H4 (cell line): ENCODE measurements around the gene BMAL1. TPM values are rescaled to one million over a fixed set of nuclear protein-coding genes. Genes with fewer than 3 reads are reported as not detected.

Experiments
- DNase-seq: peaks from one replicate; pipeline ENCODE4 v3.0.0-alpha.2; 2015; ENCODE audit warnings: low spot score
- total RNA-seq: library from RNA; depleted of rRNA; stranded (reverse); fragments of >200 nt; shearing (Covaris generic); gene quantifications from 2 replicates; pipeline ENCODE4 v1.2.3, GENCODE V29; 2014

BMAL1 gene
- total RNA-seq, 1 experiment from 2014 or later: 12.1 TPM

DNA sequence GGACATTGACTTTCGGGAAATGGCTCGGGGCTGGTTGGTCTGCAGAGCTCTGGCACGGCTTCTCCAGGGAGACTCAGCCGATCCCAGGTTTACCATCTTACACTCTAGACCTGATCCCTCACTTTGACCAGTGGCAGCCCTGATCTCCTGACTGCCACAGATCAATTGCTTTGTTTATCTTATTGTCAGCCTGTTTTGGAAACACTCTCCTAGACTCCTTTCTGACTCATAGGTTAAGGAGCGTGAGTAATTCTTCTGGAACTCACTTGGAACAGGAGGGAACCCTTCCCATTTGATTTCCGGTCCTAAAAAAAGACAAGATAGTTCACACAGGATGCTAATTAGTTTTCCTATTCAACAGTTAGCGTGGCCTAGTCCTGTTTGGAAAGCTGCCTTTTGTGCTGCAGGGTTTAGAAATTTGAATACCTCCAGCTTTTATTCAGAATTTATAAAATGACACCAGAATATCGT, 16.0 kb upstream of the BMAL1 start:
- DNase-seq: peak; percentile 84

DNA sequence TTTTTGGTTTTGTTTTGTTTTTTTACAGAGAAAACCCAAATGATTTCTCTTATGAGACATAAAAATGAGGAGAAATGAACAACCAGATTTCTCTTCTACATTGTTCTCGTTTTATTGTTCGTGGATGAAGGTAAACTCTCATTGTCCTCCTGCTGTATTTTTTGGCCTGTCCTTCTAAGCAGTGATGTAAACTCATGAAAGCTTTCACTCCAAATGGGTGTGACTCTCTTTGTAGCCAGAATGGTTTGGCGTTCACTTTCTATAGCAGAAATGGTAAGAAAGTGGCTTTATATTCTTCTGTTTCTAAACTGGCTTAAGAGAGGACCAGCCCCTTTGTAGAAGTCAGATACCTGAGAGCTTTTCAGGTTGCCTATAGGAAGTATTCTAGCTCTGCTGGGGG, 15.5 kb upstream of the BMAL1 start:
- no peak for DNase-seq

DNA sequence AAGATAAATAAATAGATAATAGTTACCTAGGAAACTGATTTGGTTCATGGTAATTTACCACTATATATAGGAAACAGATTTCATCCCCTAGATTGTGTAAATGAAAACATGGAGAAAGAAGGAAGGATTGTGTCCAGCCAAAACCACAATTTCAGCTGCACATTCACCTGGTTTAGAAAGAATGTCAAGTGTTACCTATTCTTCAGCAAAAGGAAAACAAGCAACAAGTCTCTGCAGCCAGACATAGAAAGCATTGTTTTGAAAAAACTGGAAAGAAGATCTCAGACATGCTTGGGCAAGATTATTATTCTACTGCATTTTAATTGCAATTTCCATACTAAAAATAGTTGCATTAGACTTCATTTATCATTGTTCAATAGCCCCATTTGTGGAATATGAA, 8.8 kb upstream of the BMAL1 start:
- DNase-seq: no peak

DNA sequence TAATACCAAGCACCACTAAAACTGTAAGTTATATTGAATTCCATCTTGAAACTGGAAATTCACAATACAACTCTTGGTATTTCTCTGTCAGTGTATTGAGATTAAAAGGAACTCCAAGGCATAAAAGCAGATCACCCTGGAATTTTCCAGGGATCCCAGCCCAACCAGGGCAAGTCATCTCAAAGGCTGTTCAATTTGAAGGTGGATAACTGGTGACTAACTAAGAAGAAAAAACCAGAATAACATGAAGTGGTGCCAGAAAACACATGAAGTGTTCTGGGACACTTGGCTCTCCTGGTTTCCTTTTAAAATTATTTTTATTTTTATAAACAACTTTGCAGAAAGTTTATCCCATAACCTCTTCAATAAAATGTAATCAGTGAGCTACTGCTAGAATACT, 7.8 kb upstream of the BMAL1 start:
- DNase-seq: no peak

DNA sequence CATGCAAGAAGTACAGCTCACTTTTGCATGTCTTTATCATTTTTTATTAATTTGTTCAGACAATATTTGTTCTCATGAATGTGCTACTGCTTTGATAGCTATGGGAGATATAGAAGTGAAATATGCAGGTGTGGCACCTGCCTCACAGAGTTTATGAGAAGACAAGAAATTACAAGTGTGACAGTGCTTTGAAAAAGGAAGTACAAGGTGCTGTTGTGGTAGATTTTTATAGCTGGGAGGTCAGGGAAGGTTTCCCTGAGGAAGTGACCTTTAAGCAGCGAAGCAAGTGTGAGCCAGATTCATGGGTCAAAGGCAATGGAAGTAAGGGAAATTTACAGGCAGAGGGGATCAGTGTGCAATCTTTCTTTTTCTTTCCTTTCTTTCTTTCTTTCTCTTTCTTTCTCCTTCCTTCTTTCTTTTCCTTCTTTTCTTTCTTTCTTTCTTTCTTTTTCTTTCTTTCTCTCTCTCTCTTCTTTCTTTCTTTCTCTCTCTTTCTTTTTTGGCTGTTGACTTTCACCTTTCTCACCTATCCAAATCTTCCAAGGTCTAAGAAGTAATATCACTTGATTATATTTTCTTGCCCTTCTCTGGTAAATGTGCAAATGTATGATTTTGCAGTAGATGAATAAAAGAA, 6.4 kb upstream of the BMAL1 start:
- no peak for DNase-seq

DNA sequence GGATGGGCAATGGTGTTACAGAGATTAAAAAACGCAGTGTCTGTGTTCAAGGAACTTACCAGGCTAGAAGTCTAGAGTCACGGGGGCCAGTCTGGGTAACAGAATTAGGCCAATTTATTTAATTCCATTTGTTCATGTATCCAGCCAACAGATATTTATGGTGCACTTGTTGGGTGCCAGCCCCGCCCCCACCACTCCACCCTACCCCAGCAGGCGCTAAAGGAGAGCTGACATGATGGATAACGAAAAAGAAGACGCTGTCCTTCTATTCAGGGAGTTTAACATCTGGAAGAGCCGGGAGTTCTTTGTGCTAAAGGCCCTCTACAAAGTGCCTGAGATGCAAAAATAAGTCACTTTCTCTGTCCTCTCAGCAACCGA, 1.1 kb upstream of the BMAL1 start:
- DNase-seq: no peak

DNA sequence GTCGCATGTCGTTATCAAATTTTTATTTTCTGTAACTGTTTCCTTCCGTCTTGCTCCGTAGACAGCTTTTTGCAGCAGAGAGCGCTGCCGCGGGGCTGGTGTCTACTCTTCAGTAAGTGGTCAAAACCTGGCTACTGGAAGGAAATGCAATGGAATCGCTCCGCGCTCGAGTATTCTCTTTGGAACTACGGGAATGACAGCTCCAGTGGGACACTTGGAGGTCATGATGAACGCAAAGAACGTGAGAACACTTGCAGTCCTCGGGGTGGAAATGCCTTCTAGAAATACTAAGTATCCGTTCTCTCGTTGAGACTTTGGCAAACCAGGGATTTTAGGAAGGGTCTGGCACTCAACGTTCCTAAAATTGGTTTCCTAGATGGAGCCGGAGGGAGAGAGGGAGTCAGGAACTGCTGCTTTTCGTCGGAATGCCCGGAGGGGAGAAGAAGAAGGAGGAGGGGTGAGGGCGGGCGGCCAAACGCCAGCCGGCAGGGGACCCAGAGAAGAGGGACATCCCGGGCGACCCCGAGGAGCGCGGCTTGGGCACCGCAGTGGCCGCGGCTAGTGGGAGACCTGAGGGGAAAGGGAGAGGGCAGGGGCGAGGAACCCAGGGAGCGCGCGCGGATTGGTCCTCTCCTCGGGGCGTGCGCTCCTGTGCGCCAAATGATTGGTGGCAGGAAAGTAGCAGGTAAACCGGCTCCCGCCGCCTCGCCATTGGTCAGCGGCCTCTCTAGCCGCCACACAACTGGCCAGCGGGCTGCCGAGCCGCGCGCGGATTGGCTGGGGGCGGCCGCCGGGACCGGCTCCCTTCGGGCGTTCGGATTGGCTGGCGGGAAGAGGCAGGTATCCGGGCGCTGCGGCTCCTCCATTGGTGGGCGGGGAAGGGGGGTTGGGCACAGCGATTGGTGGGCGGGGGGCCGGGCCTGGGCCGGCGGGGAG, 490 bp upstream of the BMAL1 start:
- DNase-seq: peak; percentile 97

DNA sequence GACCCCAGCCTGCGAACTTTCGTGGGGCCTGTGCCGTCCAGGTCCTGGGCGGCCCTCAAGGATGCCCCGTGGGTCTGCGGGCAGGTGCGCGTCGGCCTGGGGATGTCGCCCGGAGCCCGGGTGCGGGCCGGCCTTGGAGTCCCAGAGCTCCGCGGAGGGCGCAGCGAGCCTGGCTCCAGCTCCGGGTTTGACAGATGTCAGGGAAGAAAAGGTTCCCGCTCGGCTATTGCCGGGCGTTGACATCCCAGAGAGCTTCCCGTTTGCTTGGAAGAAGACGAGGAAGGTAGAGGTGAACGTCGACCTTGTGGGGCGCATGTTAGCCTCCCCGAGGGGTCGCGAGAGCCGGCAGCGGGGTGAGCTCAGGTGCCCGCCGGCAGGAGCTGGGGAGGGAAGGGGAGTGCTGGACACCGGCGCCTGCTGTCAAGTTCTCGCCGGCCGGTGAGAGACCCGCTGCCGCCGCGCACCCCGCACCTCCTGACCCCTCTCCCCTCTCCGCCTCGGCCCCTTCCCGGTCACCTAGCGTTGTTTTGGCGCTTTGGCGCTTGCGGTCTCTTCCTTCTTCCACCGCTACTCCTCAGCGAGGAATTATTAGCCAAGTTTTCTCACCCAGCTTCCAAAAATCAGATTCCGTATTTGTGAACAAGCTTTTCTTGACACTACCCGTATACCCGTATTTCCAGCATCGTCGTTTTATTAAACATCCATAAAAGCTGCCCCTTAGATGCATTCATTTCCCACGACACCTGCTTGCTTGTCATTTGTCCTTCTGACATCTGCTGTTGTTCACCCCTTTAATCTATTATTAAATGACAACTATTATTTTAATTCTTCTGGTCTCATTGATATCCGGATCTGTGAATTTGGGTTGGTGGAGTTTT, 1.3 kb downstream of the BMAL1 start:
- no peak for DNase-seq

DNA sequence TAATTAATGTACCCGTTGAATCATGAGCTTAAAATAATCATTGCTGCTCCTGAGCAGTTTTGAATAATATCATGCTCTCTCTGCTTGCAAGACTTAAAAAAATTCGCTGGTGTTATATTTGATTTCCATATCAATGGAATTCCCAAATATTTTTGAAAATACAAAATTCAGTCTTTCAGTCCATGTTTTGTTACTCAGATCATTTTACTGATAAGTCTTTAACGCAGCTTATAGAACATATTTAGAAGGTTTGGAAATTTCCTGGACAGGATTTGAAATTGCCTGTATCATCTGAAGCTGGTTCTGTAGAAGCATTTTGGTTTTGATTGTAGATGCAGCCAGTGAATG, 1.9 kb downstream of the BMAL1 start:
- no peak for DNase-seq

DNA sequence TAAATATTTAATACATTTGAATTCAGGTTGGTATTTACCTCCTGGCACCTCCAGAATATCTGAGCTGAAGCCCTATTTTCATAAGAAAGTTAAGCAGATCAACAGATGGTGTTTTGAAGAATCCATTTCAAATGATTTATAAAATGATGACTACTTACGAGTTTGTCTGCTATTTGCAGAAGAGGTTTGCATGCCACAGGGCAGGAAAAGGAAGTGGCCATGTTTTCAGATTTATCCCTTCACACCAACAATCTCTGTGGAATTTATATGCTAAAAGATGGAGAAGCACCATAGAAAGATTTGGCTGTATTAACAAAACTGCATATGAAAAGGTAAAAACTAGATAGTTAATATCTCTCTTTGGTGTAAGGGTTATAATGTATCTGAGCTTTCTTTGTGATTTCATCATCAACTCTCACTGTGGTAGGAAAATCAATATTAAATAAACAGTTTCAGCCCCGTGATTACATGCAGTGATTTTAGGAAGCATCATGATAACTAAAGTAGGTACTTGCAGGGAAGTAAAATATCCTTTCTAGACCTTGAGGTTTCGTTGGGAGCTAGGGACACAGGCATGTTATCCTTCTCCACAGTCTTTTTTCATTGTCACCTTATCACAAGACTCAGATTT, 2.6 kb downstream of the BMAL1 start:
- no peak for DNase-seq

DNA sequence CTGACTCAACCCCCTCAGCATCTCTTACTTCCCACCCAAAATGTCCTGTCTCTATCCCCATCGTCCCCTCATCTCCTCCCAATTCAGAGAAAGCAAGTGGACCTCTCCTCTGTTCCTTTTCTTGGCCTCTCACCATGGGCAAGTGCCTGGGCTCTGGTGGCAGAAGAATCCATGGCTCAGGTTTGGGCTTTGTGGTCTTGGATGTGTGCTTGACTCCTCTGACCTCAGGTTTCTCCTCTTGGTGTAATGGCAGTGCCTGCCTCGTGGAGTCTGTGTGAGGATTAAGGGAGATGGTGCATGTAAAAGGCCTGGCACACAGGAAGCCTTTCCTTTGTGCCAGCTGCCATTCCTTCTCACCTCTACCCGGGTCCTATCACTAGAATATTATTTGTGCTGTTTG, 3.2 kb downstream of the BMAL1 start:
- no peak for DNase-seq

DNA sequence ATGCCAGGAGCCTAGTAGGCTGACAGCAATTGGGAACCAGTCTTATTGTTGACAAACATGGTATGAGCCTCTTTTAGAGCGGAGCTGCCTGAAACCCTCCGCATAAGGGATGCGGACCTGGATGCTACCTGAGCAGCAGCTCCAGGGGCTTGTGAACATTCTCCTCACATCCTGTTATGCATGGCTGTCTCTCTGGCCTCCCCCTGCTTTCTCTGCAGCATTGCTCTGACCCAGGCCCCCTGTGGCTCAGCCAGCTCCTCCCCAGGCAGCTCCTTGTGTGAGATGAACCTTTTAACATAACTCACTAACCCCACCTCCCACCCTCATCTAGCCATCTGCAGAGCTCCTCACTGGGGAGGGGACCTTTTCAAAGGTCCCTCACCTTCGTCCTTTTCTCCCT, 6.0 kb downstream of the BMAL1 start:
- no peak for DNase-seq

DNA sequence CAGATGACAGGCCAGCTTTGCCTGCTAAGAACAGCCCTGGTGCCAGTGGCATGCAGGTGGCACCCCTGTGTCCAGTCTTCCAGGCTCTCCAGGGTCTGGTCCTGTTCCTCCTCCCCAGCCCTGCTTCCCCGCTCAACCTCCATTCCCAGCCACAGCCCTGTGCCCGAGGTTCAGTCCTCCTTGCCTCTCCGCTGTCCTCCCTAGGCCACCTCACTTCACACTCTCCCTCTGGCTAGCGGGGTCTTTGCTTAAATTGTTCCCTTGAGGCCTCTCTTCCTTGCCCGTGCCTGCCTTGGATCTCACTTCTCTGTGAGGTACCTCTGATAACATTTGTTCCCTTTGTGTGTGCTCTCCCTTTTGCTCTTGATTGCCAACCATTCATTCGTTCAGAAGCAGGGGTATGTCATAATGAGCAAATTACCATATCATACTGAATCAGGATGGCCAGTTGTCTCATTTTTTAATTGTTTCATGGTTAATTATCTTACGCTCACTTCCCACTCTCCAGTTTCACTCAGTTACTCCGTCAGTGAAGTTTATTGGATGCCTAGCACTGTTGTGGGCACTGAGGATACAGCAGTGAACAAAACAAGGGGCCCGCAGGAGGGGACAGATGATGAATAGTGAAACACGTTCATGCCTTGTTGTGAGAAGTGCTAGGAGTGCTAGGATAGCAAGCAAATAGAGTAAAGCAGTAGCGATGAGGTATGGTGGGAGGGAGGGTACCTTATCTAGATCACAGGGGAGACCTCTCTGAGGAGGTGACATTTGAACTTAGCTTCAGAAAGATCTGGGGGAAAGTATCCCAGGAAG, 7.4 kb downstream of the BMAL1 start:
- DNase-seq: no peak

DNA sequence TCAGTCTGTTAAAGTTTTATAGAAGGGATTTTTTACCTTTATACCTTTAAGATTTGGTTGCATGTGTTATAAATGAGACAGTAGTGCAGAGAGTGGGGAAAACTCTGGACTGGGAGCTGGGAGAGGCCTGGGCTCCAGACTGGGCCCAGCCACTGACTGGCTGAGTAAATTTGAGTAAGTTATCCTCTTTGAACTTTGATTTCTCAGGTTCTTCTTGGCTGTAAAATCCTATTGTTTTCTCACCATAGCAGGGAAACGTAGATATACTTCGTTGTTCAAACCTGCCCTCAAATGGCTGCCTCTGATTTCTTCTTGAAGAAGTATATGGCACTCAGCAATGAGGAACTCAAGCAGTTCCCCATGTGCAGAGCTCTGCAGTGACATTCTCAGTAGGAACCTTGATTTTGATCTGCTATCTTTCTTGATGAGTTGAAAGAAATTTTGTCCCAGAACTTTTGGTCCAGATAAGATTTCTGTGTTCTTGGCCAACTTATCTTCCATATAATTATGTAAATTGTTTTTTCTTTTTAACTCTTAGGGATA, 8.8 kb downstream of the BMAL1 start:
- DNase-seq: no peak

DNA sequence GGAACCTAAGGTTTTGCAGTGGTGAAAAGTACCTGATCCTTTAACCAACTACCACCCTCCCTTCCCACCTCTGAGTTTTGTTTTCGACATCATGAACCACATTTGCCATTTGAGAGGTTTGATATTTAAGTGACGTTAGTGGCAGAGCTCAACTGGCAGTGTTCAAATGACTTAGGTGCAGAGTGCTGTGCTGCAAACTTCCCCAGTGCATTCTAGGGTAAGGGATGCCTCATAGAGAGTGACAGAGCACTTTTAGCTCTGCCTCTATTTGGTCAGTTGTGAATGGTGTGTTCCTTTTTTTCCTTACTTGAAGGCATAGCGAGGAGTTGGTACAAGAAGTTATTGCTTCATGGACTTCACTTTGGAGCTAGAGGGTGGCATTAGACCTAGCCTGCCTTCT, 9.4 kb downstream of the BMAL1 start:
- DNase-seq: no peak

DNA sequence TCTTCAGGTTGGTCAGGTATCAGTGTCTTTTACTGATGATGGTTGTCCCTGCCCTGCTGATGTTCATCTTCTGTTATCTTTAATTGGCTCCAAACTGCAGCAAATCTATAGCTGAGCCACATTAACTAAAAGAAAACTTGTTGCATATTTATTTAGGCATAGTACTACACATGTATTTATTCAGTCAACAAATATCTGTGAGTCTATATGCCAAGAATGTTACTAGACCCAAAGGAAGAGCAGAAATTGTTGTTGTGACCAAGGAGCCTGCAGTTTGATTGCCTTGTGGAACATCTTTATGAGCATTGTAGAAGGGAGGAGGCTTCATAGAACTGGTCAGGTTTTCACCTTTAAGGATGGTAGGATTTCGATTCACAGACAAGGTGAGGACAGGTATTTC, 10.1 kb downstream of the BMAL1 start:
- no peak for DNase-seq

DNA sequence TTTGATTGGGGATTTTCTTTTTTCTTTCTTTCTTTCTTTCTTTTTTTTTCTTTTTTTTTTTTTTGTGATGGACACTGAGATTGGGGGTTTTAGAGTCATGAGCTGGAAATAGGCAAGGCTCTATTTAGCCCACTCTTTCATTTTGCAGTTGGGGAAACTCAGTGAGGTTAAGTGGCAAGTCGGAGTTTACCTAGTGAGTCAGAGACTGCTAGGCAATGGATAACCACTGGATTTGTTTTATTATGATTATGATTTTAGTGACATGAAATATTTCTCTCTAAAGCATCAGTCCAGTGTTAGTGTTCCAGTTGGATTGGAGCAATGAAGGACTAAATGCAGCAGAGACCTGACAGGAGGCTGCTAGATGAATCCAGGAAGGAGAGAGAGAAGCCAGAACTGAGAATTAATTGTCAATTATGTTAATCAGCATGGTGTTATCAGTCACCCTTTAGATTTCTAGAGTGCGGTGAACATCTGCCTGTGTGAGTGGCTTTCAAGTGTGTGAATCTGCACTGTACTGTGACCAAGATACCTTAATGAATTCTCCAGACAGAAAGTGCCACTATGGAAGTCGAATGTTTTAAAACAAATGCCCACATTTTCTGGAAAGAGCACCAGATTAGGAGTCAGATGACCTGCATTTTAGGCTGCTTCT, 10.9 kb downstream of the BMAL1 start:
- no peak for DNase-seq

DNA sequence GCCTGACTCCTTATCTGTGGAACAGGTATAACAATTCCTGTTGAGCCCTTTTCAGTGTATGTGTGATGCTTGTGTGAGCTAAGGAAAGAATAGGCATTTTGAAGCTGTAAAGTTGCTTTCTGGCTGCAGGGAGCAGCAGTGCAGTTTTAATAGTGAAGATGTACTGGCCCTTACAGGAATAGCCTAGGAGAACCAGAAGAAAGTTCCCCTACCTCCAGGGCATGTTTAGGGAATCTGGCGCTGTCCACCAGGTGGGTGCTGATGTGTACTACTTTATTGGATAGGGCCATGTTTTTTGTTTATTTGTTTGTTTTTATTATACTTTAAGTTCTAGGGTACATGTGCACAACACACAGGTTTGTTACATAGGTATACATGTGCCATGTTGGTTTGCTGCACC, 11.5 kb downstream of the BMAL1 start:
- DNase-seq: no peak

DNA sequence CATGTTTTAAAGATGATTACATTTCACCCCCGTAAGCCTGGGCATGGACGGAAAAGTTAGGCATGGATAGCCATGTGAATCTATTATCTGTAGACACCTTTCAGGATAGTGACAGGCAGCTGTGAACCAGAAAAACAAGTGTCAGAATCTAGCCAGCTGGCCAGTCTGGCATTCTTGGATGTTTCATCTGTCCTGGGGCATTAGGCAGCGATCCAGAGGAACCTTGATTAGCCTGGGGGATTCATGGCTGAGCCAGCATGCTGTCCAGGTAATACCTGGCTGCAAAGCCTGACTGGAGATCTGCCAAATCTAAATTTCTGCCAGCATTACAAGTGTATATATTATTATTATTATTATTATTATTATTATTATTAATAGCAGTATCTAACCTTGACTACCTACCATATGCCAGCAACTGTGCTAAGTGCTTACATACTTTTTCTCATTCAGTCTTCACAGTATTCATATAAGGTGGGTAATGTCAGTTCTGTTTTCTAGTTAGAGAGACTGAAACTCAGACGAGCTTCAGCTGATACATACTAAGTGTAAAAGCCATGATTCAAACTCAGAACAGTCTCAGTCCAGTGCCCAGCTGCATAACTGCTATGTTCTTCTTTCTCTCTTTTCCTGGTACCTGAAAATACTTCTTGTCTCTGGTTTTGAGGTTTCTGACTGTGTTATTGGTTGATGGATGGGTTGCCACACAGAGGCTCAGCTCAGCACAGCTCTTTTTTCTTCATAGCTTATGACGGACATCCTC, 12.8 kb downstream of the BMAL1 start:
- DNase-seq: no peak

DNA sequence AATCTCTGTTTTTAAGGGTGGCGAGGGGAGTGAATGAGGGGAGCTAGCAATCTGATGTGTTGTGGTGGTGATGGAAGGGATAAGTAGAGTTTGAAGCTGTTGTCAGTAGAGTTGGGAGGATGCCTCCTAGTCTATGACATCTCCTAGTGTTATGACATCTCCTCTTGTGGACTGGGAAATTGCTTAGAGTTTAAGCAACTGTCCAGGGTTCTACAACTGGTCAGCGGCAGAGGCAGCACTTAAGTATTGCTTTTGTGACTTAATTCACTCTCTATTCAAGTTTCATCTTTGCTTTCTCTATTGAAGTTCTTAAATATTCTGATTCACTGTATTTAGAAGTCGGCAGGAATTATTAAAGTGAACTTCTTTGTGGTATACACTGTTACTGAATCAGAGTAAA, 13.8 kb downstream of the BMAL1 start:
- no peak for DNase-seq
